GM18867 (cell line): ENCODE results near the gene ABCA8.

ENCODE experiments used
- ATAC-seq: cut with Tn5 transposase; IDR thresholded peaks from one replicate; pipeline ENCODE4 v1.9.1; 2021; ENCODE audit warnings: mild to moderate bottlenecking, moderate library complexity; ENCODE audit not compliant: unreplicated experiment

Gene ABCA8

GRCh38 chr17:68870161-68870826 is 84.9 kb downstream of the ABCA8 start:
- ATAC-seq, result no peak

- ATAC-seq, result no peak
Observed at GRCh38 chr17:68868708-68869107, 86.5 kb downstream of the ABCA8 start.

- no peak for ATAC-seq
Observed at GRCh38 chr17:68867759-68868516, 87.3 kb downstream of the ABCA8 start.

- ATAC-seq, result no peak
Observed at GRCh38 chr17:68865584-68865983, 89.6 kb downstream of the ABCA8 start.

- no peak for ATAC-seq
Observed at GRCh38 chr17:68863091-68863652, 92.0 kb downstream of the ABCA8 start.

GRCh38 chr17:68861602-68862001 is 93.6 kb downstream of the ABCA8 start:
- ATAC-seq, result no peak

GRCh38 chr17:68860941-68861340 is 94.3 kb downstream of the ABCA8 start:
- no peak for ATAC-seq

- ATAC-seq, result no peak
Observed at GRCh38 chr17:68854452-68854851, 100.7 kb downstream of the ABCA8 start.

GRCh38 chr17:68853439-68853838 is 101.8 kb downstream of the ABCA8 start:
- no peak for ATAC-seq

GRCh38 chr17:68853036-68853435 is 102.2 kb downstream of the ABCA8 start:
- ATAC-seq, result no peak

- ATAC-seq, result no peak
Observed at GRCh38 chr17:68851890-68852289, 103.3 kb downstream of the ABCA8 start.

- no peak for ATAC-seq
Observed at GRCh38 chr17:68850749-68851510, 104.3 kb downstream of the ABCA8 start.

- no peak for ATAC-seq
Observed at GRCh38 chr17:68849673-68850610, 105.2 kb downstream of the ABCA8 start.

- ATAC-seq, result no peak
Observed at GRCh38 chr17:68847711-68848110, 107.5 kb downstream of the ABCA8 start.

GRCh38 chr17:68843522-68843921 is 111.7 kb downstream of the ABCA8 start:
- ATAC-seq, result no peak

- no peak for ATAC-seq
Observed at GRCh38 chr17:68840073-68840472, 115.1 kb downstream of the ABCA8 start.

GRCh38 chr17:68835071-68835470 is 120.1 kb downstream of the ABCA8 start:
- ATAC-seq, result no peak

GRCh38 chr17:68834328-68834836 is 120.8 kb downstream of the ABCA8 start:
- no peak for ATAC-seq

- ATAC-seq, result no peak
Observed at GRCh38 chr17:68832109-68832802, 122.9 kb downstream of the ABCA8 start.

- no peak for ATAC-seq
Observed at GRCh38 chr17:68831170-68831569, 124.0 kb downstream of the ABCA8 start.
